ENCODE measurements around the gene SLC25A34.

SLC25A34 gene

DNA sequence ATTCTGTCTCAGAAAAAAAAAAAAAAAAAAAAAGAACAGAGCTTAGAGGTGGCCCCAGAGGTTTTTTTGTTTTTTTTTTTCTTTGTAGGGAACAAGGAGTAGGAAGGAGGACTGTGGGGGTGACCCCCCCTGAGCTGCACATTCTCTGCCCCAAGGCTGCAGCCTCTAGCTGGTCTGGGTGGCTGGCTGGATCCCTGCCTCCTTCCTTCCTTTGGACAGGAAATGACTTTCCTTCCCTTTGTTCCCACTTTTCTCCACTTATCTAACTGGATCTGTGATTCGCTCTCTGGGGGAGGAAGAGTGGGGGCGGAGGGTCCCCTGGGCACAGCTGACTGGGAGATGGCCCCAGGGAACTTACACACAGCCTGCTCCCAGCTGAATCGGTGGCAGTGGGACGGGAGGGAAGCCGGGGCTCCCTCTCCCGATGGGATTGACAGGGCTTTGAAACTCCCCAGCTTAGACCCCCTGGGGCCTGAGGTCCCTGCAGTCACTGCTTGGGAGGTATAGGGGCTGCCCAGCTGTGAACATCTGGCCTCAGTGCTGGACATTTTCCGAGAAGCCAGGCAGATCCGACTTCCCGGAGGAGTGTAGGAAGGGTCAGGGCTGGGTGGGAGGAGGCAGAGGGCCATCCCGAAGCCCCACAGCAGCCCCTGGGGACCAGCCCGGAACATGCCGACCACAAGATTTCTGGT lies 24.6 kb downstream of the SLC25A34 start:
- H3K4me3 ChIP-seq (ENCODE audit: low read length in 2 of 2), result peak overlapping the region in 1 of 2 donors; percentile 43
- no peak for DNase-seq (ENCODE audit: low spot score)
- no peak overlapping the region for H3K9ac ChIP-seq (ENCODE audit: low read depth, low read length, poor library complexity)
- H4K91ac ChIP-seq (ENCODE audit: low read depth, low read length, poor library complexity), result no peak overlapping the region
- no peak overlapping the region for H2AK5ac ChIP-seq (ENCODE audit: low read depth, low read length)
- no peak overlapping the region for H2BK12ac ChIP-seq (ENCODE audit: low read length)
- WGBS, 2 donors (ENCODE audit: extremely low coverage in 2 of 2, insufficient read length in 2 of 2, insufficient replicate concordance in 1 of 2), result no CpG with 5 or more reads among the region's 12 CpGs
- H3K4ac ChIP-seq (ENCODE audit: low read length), result no peak overlapping the region
- H3K14ac ChIP-seq (ENCODE audit: low read length), result no peak overlapping the region
- no peak overlapping the region for H3K27ac ChIP-seq (replicated peaks; ENCODE audit: low read length)
- no peak overlapping the region for H2BK15ac ChIP-seq (ENCODE audit: low read length)
- H2BK5ac ChIP-seq (ENCODE audit: low read length), result no peak overlapping the region
- H2AFZ ChIP-seq (ENCODE audit: low read length), result peak overlapping the region; percentile 51
- H4K8ac ChIP-seq (ENCODE audit: low read depth, low read length), result no peak overlapping the region
- H3K79me1 ChIP-seq (ENCODE audit: low read depth, low read length), result peaks cover 8% of the 10 kb centered on the region
- H3K23ac ChIP-seq (ENCODE audit: low read depth, low read length, poor library complexity), result peak overlapping the region; percentile 29
- H3K9me3 ChIP-seq (replicated peaks in 1 of 2; ENCODE audit: control insufficient read depth in 2 of 2, insufficient read depth in 1 of 2, low read depth in 1 of 2, low read length in 2 of 2), result no peaks in the 10 kb centered on the region
- H2BK120ac ChIP-seq (ENCODE audit: low read depth, low read length), result no peak overlapping the region
- peaks cover 3 to 15% of the 10 kb centered on the region in 2 donors for H3K36me3 ChIP-seq (replicated peaks in 1 of 2; ENCODE audit: control insufficient read depth in 2 of 2, insufficient read depth in 2 of 2, low read length in 2 of 2)
- H3K4me1 ChIP-seq (ENCODE audit: control insufficient read depth in 2 of 2, insufficient read depth in 1 of 2, low read depth in 1 of 2, low read length in 2 of 2), result peaks cover 22 to 26% of the 10 kb centered on the region in 2 donors
- peaks cover 0 to 21% (median 20%) of the 10 kb centered on the region in 3 experiments for H3K27me3 ChIP-seq (ENCODE audit: control insufficient read depth in 3 of 3, insufficient read depth in 3 of 3, low read depth in 1 of 3, low read length in 3 of 3)
- peak overlapping the region; percentile 18 for H3K4me2 ChIP-seq (ENCODE audit: insufficient read depth, low read length, poor library complexity, severe bottlenecking)
- no peak overlapping the region for H3K18ac ChIP-seq (ENCODE audit: low read length)

DNA sequence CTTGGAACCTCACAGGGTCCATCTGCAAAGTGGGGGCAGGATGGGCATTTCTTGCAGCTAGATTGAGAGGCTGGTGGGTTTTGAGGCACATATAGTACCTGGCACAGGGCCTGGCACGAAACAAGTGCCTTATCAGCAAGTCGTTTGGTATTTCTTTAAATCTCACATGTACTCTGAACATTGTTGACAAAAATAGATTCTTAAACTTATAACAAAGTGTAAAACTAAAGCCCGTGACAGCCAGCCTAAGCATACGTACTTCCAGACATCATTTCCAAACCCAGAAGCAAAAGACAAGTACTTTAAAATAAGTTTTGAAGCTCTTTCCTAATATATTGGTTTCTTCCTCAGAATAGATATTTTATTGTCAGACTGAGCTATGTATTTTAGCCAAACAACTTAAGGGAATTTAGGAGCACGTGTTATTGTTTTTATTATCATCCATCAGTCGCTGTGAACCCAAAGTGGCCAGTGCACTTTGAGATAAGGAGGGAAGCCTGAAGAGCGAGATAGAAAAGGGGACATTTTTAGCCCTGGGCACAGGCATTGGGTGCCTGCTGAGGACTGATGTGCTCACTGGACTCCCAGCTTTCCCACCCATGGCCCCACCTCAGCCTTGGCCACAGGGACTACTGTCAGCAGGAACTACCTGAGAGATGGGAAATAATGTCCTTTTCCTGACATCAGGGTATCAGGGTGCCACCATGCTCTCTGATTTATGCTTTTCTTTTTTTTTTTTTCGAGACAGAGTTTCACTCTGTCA lies 25.5 kb downstream of the SLC25A34 start:
- no peak overlapping the region for H3K4me3 ChIP-seq (ENCODE audit: low read length in 2 of 2)
- H3K4me2 ChIP-seq (ENCODE audit: insufficient read depth, low read length, poor library complexity, severe bottlenecking), result no peak overlapping the region
- H3K4me1 ChIP-seq (ENCODE audit: control insufficient read depth in 2 of 2, insufficient read depth in 1 of 2, low read depth in 1 of 2, low read length in 2 of 2), result peaks cover 19 to 20% of the 10 kb centered on the region in 2 donors

DNA sequence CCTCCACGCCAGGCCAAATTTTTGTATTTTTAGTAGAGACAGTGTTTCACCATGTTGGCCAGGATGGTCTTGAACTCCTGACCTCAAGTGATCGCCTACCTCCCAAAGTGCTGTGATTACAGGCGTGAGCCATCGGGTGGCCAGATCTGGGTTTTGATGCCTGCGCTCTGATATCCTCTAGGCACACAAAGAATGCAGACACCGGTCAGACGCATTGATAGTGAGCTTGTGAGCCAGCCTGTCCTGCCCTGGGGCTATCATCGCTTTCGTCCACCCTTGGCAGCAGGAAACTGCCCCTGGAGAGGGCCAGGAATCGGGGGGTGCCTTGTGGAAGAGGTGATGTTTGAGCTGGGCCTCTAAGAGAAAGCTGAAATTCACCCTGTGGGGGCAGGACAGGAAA lies 26.5 kb downstream of the SLC25A34 start:
- Histone ChIP-seq H3K4me3 (ENCODE audit: low read length in 2 of 2) (no peak overlapping the region), H4K91ac (ENCODE audit: low read depth, low read length, poor library complexity) (no peak overlapping the region), H3K4me2 (ENCODE audit: insufficient read depth, low read length, poor library complexity, severe bottlenecking) (no peak overlapping the region), H2BK15ac (ENCODE audit: low read length) (no peak overlapping the region), H3K4me1 (ENCODE audit: control insufficient read depth in 2 of 2, insufficient read depth in 1 of 2, low read depth in 1 of 2, low read length in 2 of 2) (peaks cover 12 to 16% of the 10 kb centered on the region in 2 donors), H3K23ac (ENCODE audit: low read depth, low read length, poor library complexity) (peak overlapping the region; percentile 65), H2AK5ac (ENCODE audit: low read depth, low read length) (no peak overlapping the region), H2BK12ac (ENCODE audit: low read length) (no peak overlapping the region), H3K79me1 (ENCODE audit: low read depth, low read length) (peaks cover 8% of the 10 kb centered on the region), H2AFZ (ENCODE audit: low read length) (no peak overlapping the region), H3K27ac (replicated peaks; ENCODE audit: low read length) (no peak overlapping the region), H3K4ac (ENCODE audit: low read length) (peak overlapping the region; percentile 37), H3K14ac (ENCODE audit: low read length) (peak overlapping the region; percentile 8), H4K8ac (ENCODE audit: low read depth, low read length) (no peak overlapping the region), H3K18ac (ENCODE audit: low read length) (peak overlapping the region; percentile 48), H3K36me3 (replicated peaks in 1 of 2; ENCODE audit: control insufficient read depth in 2 of 2, insufficient read depth in 2 of 2, low read length in 2 of 2) (peaks cover 5 to 16% of the 10 kb centered on the region in 2 donors), H3K9ac (ENCODE audit: low read depth, low read length, poor library complexity) (no peak overlapping the region), H3K27me3 (ENCODE audit: control insufficient read depth in 3 of 3, insufficient read depth in 3 of 3, low read depth in 1 of 3, low read length in 3 of 3) (peaks cover 0 to 6% (median 6%) of the 10 kb centered on the region in 3 experiments), H2BK120ac (ENCODE audit: low read depth, low read length) (no peak overlapping the region), H3K9me3 (replicated peaks in 1 of 2; ENCODE audit: control insufficient read depth in 2 of 2, insufficient read depth in 1 of 2, low read depth in 1 of 2, low read length in 2 of 2) (no peaks in the 10 kb centered on the region), H2BK5ac (ENCODE audit: low read length) (no peak overlapping the region)
- DNase-seq (ENCODE audit: low spot score), result no peak
- no CpG with 5 or more reads among the region's 10 CpGs for WGBS, 2 donors (ENCODE audit: extremely low coverage in 2 of 2, insufficient read length in 2 of 2, insufficient replicate concordance in 1 of 2)

More for the DNA sequence above, 25.5 kb downstream of the SLC25A34 start:
- H3K9ac ChIP-seq (ENCODE audit: low read depth, low read length, poor library complexity), result no peak overlapping the region
- H3K14ac ChIP-seq (ENCODE audit: low read length), result no peak overlapping the region
- H2BK12ac ChIP-seq (ENCODE audit: low read length), result no peak overlapping the region
- H3K9me3 ChIP-seq (replicated peaks in 1 of 2; ENCODE audit: control insufficient read depth in 2 of 2, insufficient read depth in 1 of 2, low read depth in 1 of 2, low read length in 2 of 2), result no peaks in the 10 kb centered on the region
- no peak overlapping the region for H2AK5ac ChIP-seq (ENCODE audit: low read depth, low read length)
- H3K79me1 ChIP-seq (ENCODE audit: low read depth, low read length), result peaks cover 8% of the 10 kb centered on the region
- no peak overlapping the region for H4K8ac ChIP-seq (ENCODE audit: low read depth, low read length)
- no peak overlapping the region for H2BK15ac ChIP-seq (ENCODE audit: low read length)
- no peak overlapping the region for H4K91ac ChIP-seq (ENCODE audit: low read depth, low read length, poor library complexity)
- peaks cover 5 to 16% of the 10 kb centered on the region in 2 donors for H3K36me3 ChIP-seq (replicated peaks in 1 of 2; ENCODE audit: control insufficient read depth in 2 of 2, insufficient read depth in 2 of 2, low read length in 2 of 2)
- H3K27ac ChIP-seq (replicated peaks; ENCODE audit: low read length), result no peak overlapping the region
- H3K18ac ChIP-seq (ENCODE audit: low read length), result no peak overlapping the region
- no peak overlapping the region for H3K23ac ChIP-seq (ENCODE audit: low read depth, low read length, poor library complexity)
- no peak overlapping the region for H2BK5ac ChIP-seq (ENCODE audit: low read length)
- no CpG with 5 or more reads among the region's 8 CpGs for WGBS, 2 donors (ENCODE audit: extremely low coverage in 2 of 2, insufficient read length in 2 of 2, insufficient replicate concordance in 1 of 2)
- no peak overlapping the region for H3K4ac ChIP-seq (ENCODE audit: low read length)
- peaks cover 0 to 16% (median 15%) of the 10 kb centered on the region in 3 experiments for H3K27me3 ChIP-seq (ENCODE audit: control insufficient read depth in 3 of 3, insufficient read depth in 3 of 3, low read depth in 1 of 3, low read length in 3 of 3)
- H2AFZ ChIP-seq (ENCODE audit: low read length), result no peak overlapping the region
- DNase-seq (ENCODE audit: low spot score), result no peak
- no peak overlapping the region for H2BK120ac ChIP-seq (ENCODE audit: low read depth, low read length)

DNA sequence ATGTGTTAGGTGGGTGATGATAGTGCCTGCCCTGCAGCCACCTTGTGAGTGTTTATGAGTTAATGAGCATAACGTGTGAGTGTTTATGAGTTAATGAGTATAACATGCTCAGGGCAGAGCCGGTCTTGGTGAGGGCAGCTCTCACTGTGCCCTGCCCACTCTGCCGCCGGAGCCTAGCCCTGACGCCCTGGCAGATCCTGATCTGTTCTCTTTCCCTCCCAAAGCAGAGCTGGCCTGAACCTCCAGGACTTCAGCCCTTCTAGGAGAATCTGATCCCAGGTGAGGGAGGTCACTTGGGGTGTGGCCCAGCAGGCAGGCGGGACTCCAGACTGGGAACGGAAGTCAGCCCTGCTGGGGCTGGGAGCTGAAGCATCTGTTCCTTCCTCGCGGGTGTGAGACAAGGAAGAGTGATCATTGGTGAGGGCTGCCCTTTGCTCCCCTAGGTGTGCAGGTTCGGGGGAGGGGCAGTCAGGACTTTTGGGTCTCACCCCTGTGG lies 28.3 kb downstream of the SLC25A34 start:
- H3K9ac ChIP-seq (ENCODE audit: low read depth, low read length, poor library complexity), result no peak overlapping the region
- H3K14ac ChIP-seq (ENCODE audit: low read length), result no peak overlapping the region
- no peak overlapping the region for H3K4me2 ChIP-seq (ENCODE audit: insufficient read depth, low read length, poor library complexity, severe bottlenecking)
- H2BK15ac ChIP-seq (ENCODE audit: low read length), result no peak overlapping the region
- DNase-seq (ENCODE audit: low spot score), result no peak
- peaks cover 0 to 3% (median 0%) of the 10 kb centered on the region in 3 experiments for H3K27me3 ChIP-seq (ENCODE audit: control insufficient read depth in 3 of 3, insufficient read depth in 3 of 3, low read depth in 1 of 3, low read length in 3 of 3)
- H4K8ac ChIP-seq (ENCODE audit: low read depth, low read length), result no peak overlapping the region
- no peak overlapping the region for H2AFZ ChIP-seq (ENCODE audit: low read length)
- H3K9me3 ChIP-seq (replicated peaks in 1 of 2; ENCODE audit: control insufficient read depth in 2 of 2, insufficient read depth in 1 of 2, low read depth in 1 of 2, low read length in 2 of 2), result no peaks in the 10 kb centered on the region
- peaks cover 11 to 28% of the 10 kb centered on the region in 2 donors for H3K36me3 ChIP-seq (replicated peaks in 1 of 2; ENCODE audit: control insufficient read depth in 2 of 2, insufficient read depth in 2 of 2, low read length in 2 of 2)
- peaks cover 6% of the 10 kb centered on the region for H3K79me1 ChIP-seq (ENCODE audit: low read depth, low read length)
- peak overlapping the region; percentile 38 for H3K18ac ChIP-seq (ENCODE audit: low read length)
- peaks cover 7 to 9% of the 10 kb centered on the region in 2 donors for H3K4me1 ChIP-seq (ENCODE audit: control insufficient read depth in 2 of 2, insufficient read depth in 1 of 2, low read depth in 1 of 2, low read length in 2 of 2)
- no peak overlapping the region for H2BK120ac ChIP-seq (ENCODE audit: low read depth, low read length)
- no peak overlapping the region for H4K91ac ChIP-seq (ENCODE audit: low read depth, low read length, poor library complexity)
- H2BK12ac ChIP-seq (ENCODE audit: low read length), result no peak overlapping the region
- H3K23ac ChIP-seq (ENCODE audit: low read depth, low read length, poor library complexity), result no peak overlapping the region
- H3K27ac ChIP-seq (replicated peaks; ENCODE audit: low read length), result no peak overlapping the region
- H3K4me3 ChIP-seq (ENCODE audit: low read length in 2 of 2), result no peak overlapping the region
- peak overlapping the region; percentile 52 for H2AK5ac ChIP-seq (ENCODE audit: low read depth, low read length)
- no peak overlapping the region for H3K4ac ChIP-seq (ENCODE audit: low read length)
- WGBS, 2 donors (ENCODE audit: extremely low coverage in 2 of 2, insufficient read length in 2 of 2, insufficient replicate concordance in 1 of 2), result no CpG with 5 or more reads among the region's 10 CpGs
- peak overlapping the region; percentile 39 for H2BK5ac ChIP-seq (ENCODE audit: low read length)
